Right lung (tissue), 5 donors: ENCODE data around the gene PDE3A. TPM values are rescaled to one million over a fixed set of nuclear protein-coding genes. Genes with fewer than 3 reads are reported as not detected.
"Not testable (repeated sequence)": the region's sequence is repeated elsewhere in the genome, so short reads cannot be mapped to it uniquely, and the experiment has no call there.

ENCODE experiments used
- DNase-seq, 2 donors: peaks; one replicate each; pipeline ENCODE4 v3.0.0-alpha.2; 2013
- polyA plus RNA-seq, 5 donors: library from polyadenylated mRNA; unstranded; fragments of 120-200 nt; gene quantifications; one replicate each; pipeline versions ENCODE4 v1.2.1 to v1.2.3, GENCODE V29; 2013; ENCODE audit warnings: inconsistent platforms in 1 of 5, low replicate concordance in 1 of 5; ENCODE audit not compliant: insufficient read length in 5 of 5, insufficient read depth in 1 of 5

The PDE3A gene
- polyA plus RNA-seq, 5 donors = 4.5 to 9.2 (median 7.3) TPM

DNA sequence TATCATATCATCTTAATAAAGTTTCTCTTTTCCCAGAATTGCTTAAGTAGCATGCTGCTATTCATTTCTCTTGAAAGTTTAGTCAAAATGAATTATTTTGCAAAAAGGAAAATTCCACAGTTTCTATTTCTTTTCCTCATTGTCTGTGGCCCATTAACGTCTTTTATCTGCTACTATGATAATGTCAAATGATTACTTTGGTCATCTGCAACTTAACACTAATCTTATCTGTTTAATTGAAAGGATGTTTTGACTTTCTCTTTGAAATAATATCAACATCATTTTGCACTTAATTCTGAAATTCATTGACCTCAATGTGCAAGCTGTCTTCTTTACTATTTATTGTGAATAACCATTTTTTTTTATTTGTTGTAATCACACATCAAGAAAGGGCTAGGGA, 180.3 kb downstream of the PDE3A start:
- peak; percentile 26 to 40 for DNase-seq

DNA sequence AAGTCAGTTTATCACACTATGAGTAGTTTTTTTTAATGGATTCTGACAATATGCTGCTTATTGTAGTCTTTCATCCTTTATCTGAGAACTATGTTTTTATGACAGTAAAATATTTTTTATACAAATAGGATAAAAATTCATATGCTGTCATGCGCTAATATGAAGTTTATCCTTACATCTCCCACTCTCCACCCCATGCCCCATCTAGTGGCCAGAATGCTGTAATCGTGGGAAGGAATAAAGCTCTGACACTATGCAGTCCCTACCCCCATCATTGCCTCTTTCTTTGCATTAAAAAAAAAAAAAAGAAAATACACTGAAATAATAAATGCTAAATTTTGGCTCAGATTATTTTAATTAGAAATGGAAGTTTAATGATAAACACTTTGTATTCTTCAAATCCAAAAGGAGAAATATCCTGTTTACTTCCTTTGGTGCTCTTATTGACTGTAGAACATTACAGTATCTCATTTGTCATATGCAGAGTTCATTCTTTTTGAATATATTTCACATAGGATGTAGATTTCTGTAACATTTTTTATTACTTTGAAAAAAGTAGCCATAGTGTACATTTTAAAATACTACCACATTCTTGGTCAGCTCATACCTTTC, 180.9 kb downstream of the PDE3A start:
- DNase-seq = peak; percentile 29 to 34

DNA sequence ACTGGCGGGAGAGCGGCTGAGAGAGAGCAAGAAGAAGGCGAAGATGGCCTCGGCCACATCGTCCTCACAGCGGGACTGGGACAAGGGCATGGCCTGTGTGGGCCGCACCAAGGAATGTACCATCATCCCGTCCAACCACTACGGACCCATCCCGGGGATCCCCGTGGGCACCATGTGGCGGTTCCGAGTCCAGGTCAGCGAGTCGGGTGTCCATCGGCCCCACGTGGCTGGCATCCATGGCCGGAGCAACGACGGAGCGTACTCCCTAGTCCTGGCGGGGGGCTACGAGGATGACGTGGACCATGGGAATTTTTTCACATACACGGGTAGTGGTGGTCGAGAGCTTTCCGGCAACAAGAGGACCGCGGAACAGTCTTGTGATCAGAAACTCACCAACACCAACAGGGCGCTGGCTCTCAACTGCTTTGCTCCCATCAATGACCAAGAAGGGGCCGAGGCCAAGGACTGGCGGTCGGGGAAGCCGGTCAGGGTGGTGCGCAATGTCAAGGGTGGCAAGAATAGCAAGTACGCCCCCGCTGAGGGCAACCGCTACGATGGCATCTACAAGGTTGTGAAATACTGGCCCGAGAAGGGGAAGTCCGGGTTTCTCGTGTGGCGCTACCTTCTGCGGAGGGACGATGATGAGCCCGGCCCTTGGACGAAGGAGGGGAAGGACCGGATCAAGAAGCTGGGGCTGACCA, 183.6 kb downstream of the PDE3A start:
- not testable (repeated sequence) for DNase-seq

DNA sequence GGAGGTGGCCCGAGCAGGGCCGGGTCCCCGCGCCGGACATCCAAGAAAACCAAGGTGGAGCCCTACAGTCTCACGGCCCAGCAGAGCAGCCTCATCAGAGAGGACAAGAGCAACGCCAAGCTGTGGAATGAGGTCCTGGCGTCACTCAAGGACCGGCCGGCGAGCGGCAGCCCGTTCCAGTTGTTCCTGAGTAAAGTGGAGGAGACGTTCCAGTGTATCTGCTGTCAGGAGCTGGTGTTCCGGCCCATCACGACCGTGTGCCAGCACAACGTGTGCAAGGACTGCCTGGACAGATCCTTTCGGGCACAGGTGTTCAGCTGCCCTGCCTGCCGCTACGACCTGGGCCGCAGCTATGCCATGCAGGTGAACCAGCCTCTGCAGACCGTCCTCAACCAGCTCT, 184.2 kb downstream of the PDE3A start:
- not testable (repeated sequence) for DNase-seq

DNA sequence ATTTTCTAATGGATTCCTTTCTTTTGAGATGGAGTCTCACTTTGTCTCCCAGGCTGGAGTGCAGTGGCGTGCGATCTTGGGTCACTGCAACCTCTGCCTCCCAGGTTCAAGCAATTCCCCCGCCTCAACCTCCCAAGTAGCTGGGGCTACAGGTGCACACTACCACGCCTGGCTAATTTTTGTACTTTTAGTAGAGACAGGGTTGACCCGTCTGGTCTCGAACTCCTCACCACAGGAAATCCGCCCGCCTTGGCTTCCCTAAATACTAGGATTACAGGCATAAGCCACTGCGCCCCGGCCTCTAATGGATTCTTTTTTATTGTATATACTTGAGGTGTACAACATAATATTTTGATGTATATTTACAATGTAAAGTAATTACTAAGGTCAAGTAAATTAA, 186.7 kb downstream of the PDE3A start:
- DNase-seq = no peak

DNA sequence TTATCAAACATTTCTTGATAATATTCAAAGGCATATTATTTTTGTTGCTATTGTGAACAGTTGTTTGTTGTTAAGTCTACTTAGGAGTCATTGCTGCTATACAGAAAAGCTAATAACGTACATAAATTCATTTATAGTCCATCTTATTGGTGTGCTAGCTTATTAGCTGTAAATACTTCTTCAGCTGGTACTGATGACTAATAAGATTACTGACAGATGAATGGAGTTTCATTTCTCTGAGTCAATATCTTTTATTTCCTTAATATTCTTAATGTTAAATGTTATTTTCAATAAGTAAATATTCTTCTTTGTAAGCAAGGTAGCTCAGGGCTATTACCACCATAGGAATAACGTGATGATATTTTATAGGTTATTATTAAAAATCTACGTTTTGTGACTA, 187.4 kb downstream of the PDE3A start:
- DNase-seq = no peak

DNA sequence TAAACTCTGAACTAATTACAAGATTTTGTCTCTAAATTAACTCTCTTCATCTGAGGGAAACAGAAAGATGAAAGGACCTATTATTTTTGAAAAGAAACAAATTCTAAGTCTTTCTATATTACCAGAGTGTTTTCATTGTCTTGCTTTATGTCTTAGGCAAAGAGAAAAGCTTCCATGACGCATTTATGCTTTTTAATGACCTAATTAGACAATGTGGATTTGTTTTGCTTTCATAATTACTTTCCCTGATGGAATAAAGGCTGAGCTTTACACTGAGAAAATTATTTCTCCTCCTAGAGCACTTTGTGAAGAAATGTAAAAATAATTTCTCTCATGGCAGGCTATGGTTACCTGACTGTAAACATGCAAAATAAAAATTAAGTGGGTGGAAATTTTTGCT, 188.8 kb downstream of the PDE3A start:
- DNase-seq = no peak

DNA sequence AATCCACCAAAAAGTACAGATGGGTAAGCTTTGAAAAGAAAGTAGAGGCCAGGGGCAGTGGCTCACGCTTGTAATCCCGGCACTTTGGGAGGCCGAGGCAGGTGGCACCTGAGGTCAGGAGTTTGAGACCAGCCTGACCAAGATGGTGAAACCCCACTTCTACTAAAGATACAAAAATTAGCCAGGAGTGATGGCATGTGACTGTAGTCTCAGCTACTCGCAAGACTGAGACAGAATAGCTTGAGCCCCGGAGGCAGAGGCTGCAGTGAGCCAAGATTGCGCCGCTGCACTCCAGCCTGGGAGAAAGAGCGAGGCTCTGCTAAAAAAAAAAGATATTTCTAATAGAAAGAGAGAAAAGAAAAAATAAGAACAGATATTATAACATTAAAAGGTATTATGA, 192.6 kb downstream of the PDE3A start:
- no peak for DNase-seq

DNA sequence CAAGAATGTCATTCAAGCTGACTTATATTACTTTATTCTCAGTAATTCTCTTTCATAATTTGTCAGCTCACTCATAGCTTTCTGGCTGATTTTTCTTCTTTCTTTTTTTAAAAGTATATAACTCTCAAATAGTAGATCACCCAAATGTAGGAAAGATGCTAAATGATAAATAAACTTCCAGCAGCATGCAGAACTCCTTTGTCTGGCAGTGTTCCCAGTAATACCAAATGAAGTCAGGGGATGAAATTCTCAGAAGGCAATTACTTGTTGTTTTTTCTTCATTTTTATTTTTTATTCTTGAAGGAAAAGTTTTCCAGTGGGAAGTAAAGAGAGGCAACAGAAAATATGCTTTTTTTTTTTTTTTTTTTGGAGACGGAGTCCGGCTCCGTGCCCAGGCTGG, 193.5 kb downstream of the PDE3A start:
- no peak for DNase-seq

DNA sequence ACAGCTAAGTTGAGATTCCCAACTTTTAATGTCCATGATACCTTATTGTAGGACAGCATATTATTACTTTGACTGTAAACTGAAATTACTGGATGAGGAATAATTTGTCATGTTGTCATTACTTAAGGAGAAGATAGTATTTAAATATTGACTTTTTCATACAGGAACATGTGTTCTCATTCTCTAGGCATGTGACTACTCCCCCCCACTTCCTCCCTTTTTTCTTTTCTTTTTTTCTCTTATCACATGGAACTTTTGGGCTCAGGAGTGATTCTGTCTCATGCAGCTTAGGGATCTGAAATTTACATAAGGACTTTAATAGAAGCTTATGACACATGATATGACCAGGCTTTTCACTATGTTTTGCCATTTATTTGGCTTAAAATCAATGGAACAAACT, 199.1 kb downstream of the PDE3A start:
- DNase-seq = no peak

DNA sequence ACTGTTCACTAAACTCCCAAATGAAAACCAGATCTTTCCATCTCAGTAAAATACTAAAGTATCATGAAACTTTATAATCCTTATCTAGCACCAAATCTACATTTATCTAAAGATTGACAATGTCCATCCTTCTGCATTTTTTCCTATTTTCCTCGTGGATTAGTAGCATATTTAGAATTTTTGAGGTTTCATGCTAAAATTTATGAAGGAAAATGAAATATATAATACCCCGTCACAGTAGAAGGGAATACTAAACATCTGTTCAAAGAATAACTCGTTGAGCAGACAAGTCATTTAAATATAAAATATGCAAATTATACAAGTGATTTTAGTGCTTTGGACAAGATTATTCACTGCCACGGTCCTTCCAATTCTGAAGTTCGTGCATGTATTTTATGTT, 204.1 kb downstream of the PDE3A start:
- DNase-seq = no peak

DNA sequence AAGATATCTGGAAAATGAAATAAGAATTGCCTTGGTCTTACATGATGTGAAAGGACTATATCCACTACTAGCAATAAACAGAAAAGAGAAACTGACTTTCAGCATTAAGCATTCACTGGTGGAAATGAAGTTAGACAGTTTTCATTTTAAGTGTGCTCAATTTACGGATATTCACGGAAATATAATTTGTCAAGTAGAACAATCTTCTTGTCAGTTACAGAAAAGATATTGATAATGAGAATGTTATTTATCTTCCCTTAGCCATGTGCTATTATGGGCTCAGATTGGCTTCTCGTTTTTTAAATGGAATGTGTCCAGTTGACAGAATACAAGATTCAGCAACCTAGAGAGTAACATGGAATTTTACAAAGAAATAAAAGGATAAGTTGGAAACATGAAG, 208.2 kb downstream of the PDE3A start:
- DNase-seq = no peak

DNA sequence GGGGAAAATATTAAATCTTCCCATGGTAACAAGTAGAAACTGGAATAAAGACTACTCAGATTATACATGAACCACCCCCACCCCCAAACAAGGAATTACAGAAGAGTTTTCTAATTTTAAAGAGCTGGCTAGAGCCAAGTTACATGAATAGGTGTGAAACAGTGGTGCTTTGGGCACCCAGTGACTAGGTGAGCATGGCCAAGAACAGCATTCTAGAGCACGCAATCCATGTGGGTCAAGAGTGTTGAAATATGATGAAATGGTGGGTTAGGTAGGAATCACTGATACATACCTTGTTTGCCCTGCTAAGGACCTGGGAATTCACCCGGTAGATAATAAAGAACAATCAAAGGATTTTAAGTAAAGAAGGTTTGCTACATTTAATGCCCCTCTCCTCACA, 208.7 kb downstream of the PDE3A start:
- DNase-seq = no peak

DNA sequence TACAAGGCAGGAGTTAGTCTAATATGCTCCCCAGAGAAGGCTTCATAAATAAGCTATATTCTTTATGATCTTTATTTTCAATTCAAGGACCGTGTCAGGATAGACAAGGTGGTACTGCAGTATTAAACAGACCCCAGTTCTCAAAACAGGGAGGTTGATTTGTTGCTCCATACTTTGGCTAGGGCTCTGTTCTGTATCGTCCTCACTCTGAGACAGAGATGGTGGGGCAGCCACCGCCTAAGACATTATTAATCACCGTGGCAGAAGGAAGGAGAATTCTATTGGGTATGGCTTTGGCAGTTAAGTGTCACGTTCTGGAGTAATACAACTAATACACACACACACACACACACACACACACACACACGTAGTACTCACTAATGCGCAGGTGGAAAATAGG, 209.8 kb downstream of the PDE3A start:
- DNase-seq = no peak

DNA sequence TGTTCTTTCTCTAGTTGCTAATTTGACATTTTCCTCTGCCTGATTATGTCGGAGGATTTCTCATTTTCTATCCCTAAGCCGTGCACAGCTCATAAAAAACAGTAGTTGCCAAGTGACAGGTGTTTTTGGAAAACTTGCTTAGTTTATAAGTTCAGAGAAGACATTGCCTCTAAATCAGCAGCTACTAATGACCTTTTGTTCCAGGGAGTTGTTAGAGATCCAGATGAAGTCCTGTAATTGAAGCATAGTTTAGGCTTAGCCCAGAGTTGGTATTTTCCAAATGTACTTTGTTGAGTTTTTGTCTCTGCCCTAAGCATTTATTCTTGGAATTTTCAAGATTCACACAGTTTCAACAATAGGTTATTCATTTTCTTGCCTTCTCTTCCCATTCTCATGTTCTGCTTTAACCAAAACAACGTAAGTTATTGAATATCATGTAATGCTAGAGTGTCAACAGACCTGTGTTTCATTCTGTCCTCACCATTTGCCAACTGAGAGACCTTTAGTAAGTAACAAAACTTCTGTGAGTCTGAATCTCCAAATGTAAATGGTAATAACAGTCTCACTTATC, 216.8 kb downstream of the PDE3A start:
- no peak for DNase-seq

DNA sequence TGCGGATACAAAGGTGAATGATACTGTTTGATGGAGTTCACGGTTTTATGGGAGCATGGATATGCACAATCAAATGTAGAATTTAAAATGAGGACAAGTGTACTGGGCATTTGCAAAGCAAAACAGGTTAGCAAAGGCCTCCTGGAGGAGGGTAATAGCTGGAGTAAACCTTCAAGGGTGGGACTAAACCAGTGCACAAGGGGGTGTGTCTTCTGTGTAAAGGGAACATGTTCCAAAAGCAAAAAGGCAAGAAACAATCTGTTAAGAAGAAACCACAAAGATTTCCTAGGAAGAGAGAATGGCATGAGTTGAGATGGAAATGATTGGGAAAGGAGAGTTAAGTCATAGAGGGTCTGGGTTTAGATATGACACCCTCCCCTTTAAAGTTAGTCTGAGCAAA, 217.6 kb downstream of the PDE3A start:
- no peak for DNase-seq

DNA sequence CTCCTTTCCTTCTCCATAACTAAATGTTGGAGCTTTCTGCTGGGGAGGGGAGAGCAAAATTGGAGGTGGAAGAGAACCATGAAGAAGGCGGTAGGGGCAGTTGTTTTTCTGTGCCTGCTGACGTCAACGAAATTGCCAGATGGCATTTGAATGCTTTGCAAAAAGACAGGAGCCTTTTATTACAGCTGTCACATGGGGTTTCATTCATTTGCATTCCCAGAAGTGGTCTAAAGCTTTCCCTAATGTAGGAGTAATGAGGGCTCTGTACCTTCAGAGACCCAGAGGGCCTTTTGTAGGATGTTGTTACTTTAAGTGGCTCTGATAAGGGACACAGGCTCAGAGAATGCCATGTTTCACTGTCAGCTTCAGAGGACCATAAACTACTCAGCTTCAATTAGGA, 219.7 kb downstream of the PDE3A start:
- no peak for DNase-seq

DNA sequence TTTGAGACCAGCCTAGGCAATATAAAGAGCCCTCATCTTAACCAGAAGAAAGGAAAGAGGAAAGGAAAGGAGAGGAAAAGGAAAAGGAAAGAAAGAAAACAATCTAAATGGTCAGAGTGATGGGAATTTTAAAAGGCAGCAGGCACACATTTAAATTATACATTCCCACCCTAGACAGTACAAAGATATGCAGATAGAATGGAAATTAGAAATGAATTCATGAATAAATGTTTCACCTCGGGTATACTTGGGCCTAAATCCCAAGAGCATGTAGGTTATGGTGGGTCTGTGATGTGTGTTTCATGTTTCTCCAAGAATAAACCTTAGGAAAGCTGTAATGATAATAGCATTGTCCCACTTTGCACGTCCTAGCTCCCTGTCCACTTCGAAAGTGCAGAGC, 222.2 kb downstream of the PDE3A start:
- no peak for DNase-seq

DNA sequence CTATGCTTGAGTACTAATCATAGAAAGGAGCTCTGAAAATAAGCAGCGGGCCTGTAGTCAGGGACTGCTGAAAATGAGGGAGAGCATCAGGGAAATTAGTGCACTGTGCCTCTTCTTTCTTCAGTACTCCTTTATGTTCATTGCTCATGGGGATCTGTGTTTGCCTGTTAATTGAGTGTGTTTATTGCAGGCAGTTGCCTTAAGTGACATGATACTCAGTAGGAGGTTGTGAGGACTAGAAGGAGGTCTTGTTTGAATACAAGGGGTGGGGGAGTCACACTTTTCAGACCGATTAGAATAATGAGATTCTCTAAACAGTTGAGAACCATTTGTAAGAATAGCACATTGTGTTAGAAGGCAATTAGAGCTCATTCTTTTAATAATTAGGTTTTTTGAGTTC, 224.2 kb downstream of the PDE3A start:
- no peak for DNase-seq

DNA sequence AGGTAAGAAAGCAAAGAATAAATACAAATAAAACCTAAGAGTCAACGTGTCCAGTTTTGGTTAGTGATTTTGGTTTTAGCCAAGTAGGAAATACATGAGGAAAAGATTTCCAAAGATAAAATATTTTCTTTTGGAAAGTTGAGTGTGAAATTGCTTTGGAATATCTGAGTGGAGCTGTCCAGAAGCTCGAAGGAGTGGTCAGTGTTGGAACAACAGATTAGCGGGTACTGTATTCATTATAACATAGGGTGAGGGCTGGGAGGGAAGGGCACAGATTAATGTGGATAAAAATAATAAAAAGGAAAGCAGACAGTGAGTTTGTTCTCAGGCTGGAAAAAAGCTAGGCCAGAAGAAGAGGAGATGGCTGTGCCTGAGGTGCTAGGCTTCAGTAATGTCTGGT, 225.3 kb downstream of the PDE3A start:
- no peak for DNase-seq

DNA sequence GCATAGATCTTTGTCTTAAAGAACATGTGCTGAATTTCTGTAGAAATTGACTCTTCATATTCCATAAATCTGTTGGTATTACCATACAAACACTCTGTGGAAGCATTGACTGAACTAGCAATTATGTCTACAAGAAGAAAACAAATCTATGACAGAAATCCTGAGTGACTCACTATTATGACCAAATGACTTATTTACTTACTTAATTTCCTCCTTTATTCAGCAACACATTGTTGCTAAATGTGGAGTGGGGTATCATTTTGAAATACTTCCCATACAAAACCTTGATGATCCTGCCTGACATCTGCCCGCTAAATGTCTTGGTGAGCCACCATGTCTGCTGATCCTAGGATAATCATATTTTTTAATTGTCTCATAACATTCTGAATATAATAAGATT, 227.7 kb downstream of the PDE3A start:
- no peak for DNase-seq

DNA sequence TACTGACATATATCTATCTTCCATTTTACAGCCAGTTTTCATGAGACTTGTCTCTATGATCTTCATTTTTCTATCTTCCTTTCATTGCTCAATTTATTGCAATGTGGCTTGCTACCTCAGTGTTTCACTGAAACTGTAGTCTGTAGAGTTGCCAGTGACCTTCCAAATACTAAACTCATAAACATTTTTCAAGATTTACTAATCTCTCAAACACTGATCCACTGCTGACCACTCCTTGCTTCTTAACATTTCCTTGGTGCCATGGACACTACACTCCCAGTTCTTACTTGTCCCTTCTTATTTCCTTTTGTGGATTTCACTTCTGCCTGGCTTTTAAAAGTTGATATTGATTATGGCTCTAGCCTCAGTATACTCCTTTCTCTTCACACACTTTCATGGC, 231.4 kb downstream of the PDE3A start:
- DNase-seq = no peak

DNA sequence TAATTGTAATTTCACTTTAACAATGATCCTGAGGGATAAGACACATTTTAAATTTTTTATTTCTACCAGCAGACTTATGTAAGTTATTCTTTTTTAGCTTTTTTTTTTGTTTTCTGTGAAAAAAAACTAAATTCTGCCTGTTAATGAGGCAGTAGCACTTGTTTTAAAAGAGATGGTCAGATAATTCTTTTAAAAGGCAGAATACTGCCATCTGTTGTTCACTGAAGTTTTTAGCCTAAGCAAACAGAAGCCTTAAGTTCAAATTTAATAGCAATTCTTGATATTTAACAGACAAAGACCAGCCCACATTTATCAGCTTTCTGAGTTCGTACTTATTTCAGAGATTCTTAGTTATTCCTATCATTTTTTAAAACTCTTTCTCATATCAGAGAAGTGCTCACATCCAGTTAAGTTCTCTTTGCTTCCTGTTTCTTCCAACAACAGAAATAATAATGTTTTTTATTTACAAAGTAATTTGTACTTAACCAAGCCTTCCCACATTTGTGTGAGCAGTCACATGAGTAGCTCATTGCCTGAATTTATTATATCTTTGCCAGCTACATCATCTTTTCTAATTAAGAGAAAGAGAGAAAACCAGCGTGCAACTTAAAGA, 233.4 kb downstream of the PDE3A start:
- peak; percentile 10 to 16 for DNase-seq
